BE2C (cell line): ENCODE data around the gene ARMC9.
A peak's percentile ranks its signal among the peaks of the same experiment; 100 is the strongest.

ENCODE experiments used
- DNase-seq: peaks from one replicate; pipeline ENCODE4 v3.0.0-alpha.2; 2020
- H3K27me3 ChIP-seq: fragments of 250-450 bp; sonication (Bioruptor Pico); 2 replicates; pipeline ENCODE4 v1.5.1; 2020; ENCODE audit warnings: mild to moderate bottlenecking
- H3K36me3 ChIP-seq: fragments of 250-450 bp; sonication (Bioruptor Pico); 2 replicates; pipeline ENCODE4 v1.5.1; 2020; ENCODE audit warnings: mild to moderate bottlenecking
- H3K4me1 ChIP-seq: fragments of 250-450 bp; sonication (Bioruptor Pico); 2 replicates; pipeline ENCODE4 v1.5.1; 2020
- H3K4me3 ChIP-seq: 2 replicates; pipeline ENCODE4 v1.5.1; 2011; ENCODE audit warnings: low read depth, low read length
- H3K9me3 ChIP-seq: fragments of 250-450 bp; sonication (Bioruptor Pico); 2 replicates; pipeline ENCODE4 v1.5.1; 2020
- CTCF ChIP-seq: IDR thresholded peaks from 2 replicates; pipeline ENCODE4 v1.5.1; 2012; ENCODE audit warnings: mild to moderate bottlenecking, low read depth, low read length

Gene ARMC9

GRCh38 chr2:231392431-231393148 is 194.2 kb downstream of the ARMC9 start:
- Histone ChIP-seq H3K36me3 (no peaks in the 10 kb centered on the region), H3K4me3 (no peak overlapping the region), H3K9me3 (no peaks in the 10 kb centered on the region), H3K4me1 (peaks cover 26% of the 10 kb centered on the region), H3K27me3 (no peaks in the 10 kb centered on the region)
- no peak for TF ChIP-seq CTCF
- no peak for DNase-seq

GRCh38 chr2:231393149-231394131 is 195.0 kb downstream of the ARMC9 start:
- H3K4me3 ChIP-seq, result no peak overlapping the region

GRCh38 chr2:231394211-231395141 is 196.0 kb downstream of the ARMC9 start:
- no peak for TF ChIP-seq CTCF
- Histone ChIP-seq H3K9me3 (no peaks in the 10 kb centered on the region), H3K27me3 (no peaks in the 10 kb centered on the region), H3K36me3 (no peaks in the 10 kb centered on the region), H3K4me1 (peaks cover 26% of the 10 kb centered on the region), H3K4me3 (no peak overlapping the region)
- no peak for DNase-seq

More at GRCh38 chr2:231393149-231394131, 195.0 kb downstream of the ARMC9 start:
- peak; percentile 38 for TF ChIP-seq CTCF
- H3K27me3 ChIP-seq, result no peaks in the 10 kb centered on the region
- no peaks in the 10 kb centered on the region for H3K36me3 ChIP-seq
- no peak for DNase-seq
- peaks cover 26% of the 10 kb centered on the region for H3K4me1 ChIP-seq
- no peaks in the 10 kb centered on the region for H3K9me3 ChIP-seq

- TF ChIP-seq CTCF, result no peak
- no peak for DNase-seq
- H3K27me3 ChIP-seq, result no peaks in the 10 kb centered on the region
Observed at GRCh38 chr2:231395188-231396057, 197.0 kb downstream of the ARMC9 start, which contains the start of gene B3GNT7. TSS of gene B3GNT7 (plus strand) at chr2:231395710. CDS start at chr2:231395804, 94 bp downstream.

GRCh38 chr2:231396058-231396821 is 197.8 kb downstream of the ARMC9 start:
- H3K9me3 ChIP-seq, result no peaks in the 10 kb centered on the region
- no peak overlapping the region for H3K4me3 ChIP-seq
- TF ChIP-seq CTCF, result no peak
- no peak for DNase-seq
- H3K4me1 ChIP-seq, result peaks cover 30% of the 10 kb centered on the region
- H3K27me3 ChIP-seq, result no peaks in the 10 kb centered on the region
- no peaks in the 10 kb centered on the region for H3K36me3 ChIP-seq

More at GRCh38 chr2:231395188-231396057, 197.0 kb downstream of the ARMC9 start, which contains the start of gene B3GNT7:
- peaks cover 28% of the 10 kb centered on the region for H3K4me1 ChIP-seq
- no peaks in the 10 kb centered on the region for H3K36me3 ChIP-seq
- no peak within 1 kb of the TSS for H3K4me3 ChIP-seq
- H3K9me3 ChIP-seq, result no peaks in the 10 kb centered on the region
